GM12878 (cell line): ENCODE measurements around the gene SKA3. TPM values are rescaled to one million over a fixed set of nuclear protein-coding genes. Genes with fewer than 3 reads are reported as not detected.

Source experiments
- ATAC-seq: fragments of 200-7000 bp; cut with Tn5 transposase; 3 replicates; pipeline ENCODE4 v1.9.1; 2020; ENCODE audit warnings: mild to moderate bottlenecking, moderate library complexity
- BruUV-seq: library from RNA; stranded (reverse); fragments of 400-500 nt; replicated peaks from 2 replicates; lab custom pipeline; 2021; lab: Mats Ljungman, UMichigan
- CTCF ChIA-PET: fragments of 300-600 bp; sonication (Branson Sonifier 250); formaldehyde crosslinking; extraction: SDS; loops from one replicate; lab custom pipeline; 2021; ENCODE audit warnings: inconsistent platforms; lab: Yijun Ruan, JAX
- POLR2A ChIA-PET: fragments of 350-600 bp; formaldehyde crosslinking; extraction: SDS; loops from one replicate; lab custom pipeline; 2021; ENCODE audit warnings: inconsistent platforms; lab: Charles Lee
- RAD21 ChIA-PET: fragments of 300-600 bp; sonication (Branson Sonifier 250); formaldehyde crosslinking; loops from one replicate; lab custom pipeline; 2023; ENCODE audit warnings: antibody characterized with exemption; ENCODE audit not compliant: unreplicated experiment; lab: Charles Lee
- SMC1A ChIA-PET: fragments of 300-600 bp; sonication (Branson Sonifier 250); formaldehyde crosslinking; loops from one replicate; lab custom pipeline; 2023; ENCODE audit not compliant: unreplicated experiment, uncharacterized antibody; lab: Charles Lee
- DNase-seq: peaks from one replicate; pipeline ENCODE4 v3.0.0-alpha.2; 2011; ENCODE audit warnings: low read depth, low spot score
- FAIRE-seq: peaks from 3 replicates; lab custom pipeline; 2011; peaks lifted over from hg19 to GRCh38; lab: Jason Lieb, UNC
- H2AFZ ChIP-seq: 2 replicates; pipeline ENCODE4 v1.6.0; 2011; ENCODE audit warnings: low read depth, low read length, control low read depth; ENCODE audit not compliant: control insufficient read depth
- H3K27ac ChIP-seq: 2 replicates; pipeline ENCODE4 v1.5.1; 2011; ENCODE audit warnings: control low read depth; ENCODE audit not compliant: control insufficient read depth, insufficient read depth
- H3K27me3 ChIP-seq, 2 experiments: replicated peaks in 1 of 2; 2 replicates each; pipeline versions ENCODE4 v1.6.0 to v1.6.1; 2011; ENCODE audit warnings: low read length in 1 of 2; ENCODE audit not compliant: control insufficient read depth in 2 of 2, insufficient read depth in 2 of 2
- H3K36me3 ChIP-seq, 2 experiments: 2 replicates each; pipeline ENCODE4 v1.5.1; 2011; ENCODE audit warnings: low read length in 1 of 2; ENCODE audit not compliant: control insufficient read depth in 2 of 2, insufficient read depth in 2 of 2
- H3K4me1 ChIP-seq: 2 replicates; pipeline ENCODE4 v1.6.1; 2011; ENCODE audit warnings: mild to moderate bottlenecking, low read length, moderate library complexity, mixed read lengths; ENCODE audit not compliant: control insufficient read depth, insufficient read depth
- H3K4me2 ChIP-seq: 2 replicates; pipeline ENCODE4 v1.6.0; 2011; ENCODE audit warnings: control low read depth; ENCODE audit not compliant: control insufficient read depth, insufficient read depth
- H3K4me3 ChIP-seq: fragments of 200-600 bp; sonication (generic); 2 replicates; pipeline ENCODE4 v1.5.1; 2016
- H3K79me2 ChIP-seq: 2 replicates; pipeline ENCODE4 v1.6.0; 2011; ENCODE audit warnings: low read length; ENCODE audit not compliant: control insufficient read depth, insufficient read depth
- H3K9ac ChIP-seq: 2 replicates; pipeline ENCODE4 v1.8.0; 2011; ENCODE audit warnings: low read length, control low read depth, mixed read lengths; ENCODE audit not compliant: control insufficient read depth, insufficient read depth
- H3K9me3 ChIP-seq: replicated peaks from 3 replicates; pipeline ENCODE4 v1.5.1; 2011; ENCODE audit warnings: mild to moderate bottlenecking, low read length; ENCODE audit not compliant: control insufficient read depth, insufficient read depth
- H4K20me1 ChIP-seq: 2 replicates; pipeline ENCODE4 v1.6.0; 2011; ENCODE audit not compliant: control insufficient read depth, insufficient read depth
- BACH1 ChIP-seq: fragments of 450-650 bp; IDR thresholded peaks from 2 replicates; pipeline ENCODE4 v1.6.1; 2017; ENCODE audit warnings: mild to moderate bottlenecking, borderline replicate concordance
- E2F4 ChIP-seq: IDR thresholded peaks from 2 replicates; pipeline ENCODE4 v1.6.1; 2012; ENCODE audit warnings: low read depth, low read length, improper control_type of control experiment
- EGR1 ChIP-seq, 2 experiments: IDR thresholded peaks; 1 replicate in 1 of 2; 2 replicates in 1 of 2; pipeline ENCODE4 v1.6.1; 2011 to 2012; ENCODE audit warnings: low read depth in 2 of 2, low read length in 2 of 2, borderline replicate concordance in 1 of 2, mild to moderate bottlenecking in 1 of 2, moderate library complexity in 1 of 2
- HCFC1 ChIP-seq: fragments of 150-350 bp; IDR thresholded peaks from 2 replicates; pipeline ENCODE4 v1.6.1; 2014; ENCODE audit warnings: low read length
- KLF5 ChIP-seq: fragments of 450-650 bp; IDR thresholded peaks from 2 replicates; pipeline ENCODE4 v1.6.1; 2014; ENCODE audit warnings: mild to moderate bottlenecking; ENCODE audit not compliant: partially characterized antibody
- NR2C1 ChIP-seq: fragments of 450-650 bp; IDR thresholded peaks from 2 replicates; pipeline ENCODE4 v1.6.1; 2017; ENCODE audit warnings: antibody characterized with exemption, mild to moderate bottlenecking, moderate library complexity
- NRF1 ChIP-seq: conservative IDR thresholded peaks from 2 replicates; pipeline ENCODE4 v1.6.1; 2011; ENCODE audit warnings: mild to moderate bottlenecking, low read depth, low read length, improper control_type of control experiment
- PAX5 ChIP-seq: IDR thresholded peaks from 2 replicates; pipeline ENCODE4 v1.6.1; 2011; ENCODE audit warnings: low read depth, low read length, borderline replicate concordance
- POLR2A ChIP-seq: IDR thresholded peaks from 2 replicates; pipeline ENCODE4 v1.6.1; 2011; ENCODE audit warnings: low read depth, mild to moderate bottlenecking, low read length
- POLR2AphosphoS5 ChIP-seq: IDR thresholded peaks from 2 replicates; pipeline ENCODE4 v1.6.1; 2011; ENCODE audit warnings: mild to moderate bottlenecking, low read length, inconsistent platforms
- TBL1XR1 ChIP-seq: IDR thresholded peaks from 2 replicates; pipeline ENCODE4 v1.6.1; 2012; ENCODE audit warnings: low read depth, low read length, improper control_type of control experiment
- TCF12 ChIP-seq: IDR thresholded peaks from 2 replicates; pipeline ENCODE4 v1.6.1; 2011; ENCODE audit warnings: low read depth, mild to moderate bottlenecking, low read length
- WRNIP1 ChIP-seq: IDR thresholded peaks from 2 replicates; pipeline ENCODE4 v1.6.1; 2011; ENCODE audit warnings: low read depth, low read length, improper control_type of control experiment, borderline replicate concordance
- WGBS: methylation state at CpG from one replicate; pipeline ENCODE4 v1.1.6; 2016; ENCODE audit warnings: low lambda C conversion rate; ENCODE audit not compliant: insufficient replicate concordance, insufficient coverage; ENCODE audit errors: missing lambda C conversion rate; 5-methylcytosine and 5-hydroxymethylcytosine counted together
- in situ Hi-C: fragments of 300-500 bp; cut with MboI; formaldehyde crosslinking; loops from 9 replicates; pipeline ENCODE4 v1.14.3; 2018; ENCODE audit warnings: mixed read lengths
- intact Hi-C: fragments of 100-400 bp; cut with micrococcal nuclease; formaldehyde crosslinking; loops from one replicate; pipeline ENCODE4 v1.14.2; 2022; ENCODE audit not compliant: unreplicated experiment
- polyA plus RNA-seq, 11 experiments: library from polyadenylated mRNA; depleted of rRNA in 4 of 11; unstranded in 6 of 11; stranded (reverse) in 5 of 11; fragments of >200 nt; fragmentation: Nextera tagmentation in 4 of 11; fragmentation: Illumina TruSeq in 1 of 11; extraction: Ambion mirVana in 4 of 11; extraction: Trizol in 1 of 11; gene quantifications; 1 replicate in 1 of 11; 2 replicates in 10 of 11; pipeline versions ENCODE4 v1.2.1 to v1.2.3, GENCODE V29; 2011 to 2016; ENCODE audit warnings: inconsistent platforms in 2 of 11, missing spikeins in 2 of 11, low read depth in 1 of 11
- total RNA-seq, 4 experiments: library from RNA; depleted of rRNA in 3 of 4; stranded (reverse); fragments of >200 nt in 3 of 4; fragmentation: Illumina TruSeq in 1 of 4; extraction: Trizol in 1 of 4; gene quantifications; 2 replicates each; pipeline versions ENCODE4 v1.2.1 to v1.2.3, GENCODE V29; 2013 to 2021
- TF ChIP-seq, protein P1 (sequence below): fragments of 450-650 bp; IDR thresholded peaks from 2 replicates; pipeline ENCODE4 v1.6.1; 2014; ENCODE audit warnings: mild to moderate bottlenecking
- TF ChIP-seq, protein P2 (sequence below): IDR thresholded peaks from 2 replicates; pipeline ENCODE4 v1.6.1; 2011; ENCODE audit warnings: mild to moderate bottlenecking, low read depth, low read length, moderate library complexity; ENCODE audit not compliant: insufficient replicate concordance

SKA3 gene
- total and polyA plus RNA-seq, 10 of the 15 experiments (the other 5 are each of a cell fraction or from before 2014, with no cell fraction given) = 13.5 to 69.7 (median 26.3) TPM

DNA sequence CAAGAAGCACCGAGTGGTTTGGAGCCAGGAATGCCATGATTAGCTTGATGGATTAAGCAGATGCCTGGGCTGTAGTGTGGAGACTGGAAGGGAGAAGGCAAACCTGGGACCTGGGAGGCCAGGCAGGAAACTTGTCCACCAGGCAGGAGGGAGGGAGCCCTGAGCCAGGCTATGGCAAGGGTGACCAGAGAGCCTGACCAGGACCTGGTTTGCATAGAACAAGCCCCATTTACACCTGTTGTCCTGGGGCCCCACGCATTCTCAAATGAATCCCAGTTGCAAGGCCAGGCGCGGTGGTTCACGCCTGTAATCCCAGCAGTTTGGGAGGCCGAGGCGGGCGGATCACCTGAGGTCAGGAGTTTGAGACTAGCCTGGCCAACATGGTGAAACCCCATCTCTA, 64.8 kb downstream of the SKA3 start:
- Histone ChIP-seq H2AFZ (no peak overlapping the region), H3K4me2 (no peak overlapping the region), H3K79me2 (no peaks in the 10 kb centered on the region), H3K27me3 (no peaks in the 10 kb centered on the region), H3K27ac (no peak overlapping the region), H3K36me3 (no peaks in the 10 kb centered on the region), H3K9ac (no peak overlapping the region), H3K4me3 (no peak overlapping the region), H4K20me1 (no peaks in the 10 kb centered on the region), H3K4me1 (no peaks in the 10 kb centered on the region), H3K9me3 (no peaks in the 10 kb centered on the region)
- BruUV-seq = no TSS peak
- in situ Hi-C loops (loop anchor here (5.0 to 25.0 kb wide), 3 partner anchors 71 to 1676 kb away; no protein-coding TSS in a partner anchor), intact Hi-C loops (loop anchor here (5.0 to 10.0 kb wide), 2 partner anchors 169 to 183 kb away; no protein-coding TSS in a partner anchor)
- DNase-seq (no peak), ATAC-seq (no peak), FAIRE-seq (no peak)
- 68% methylated on average over 8 of the region's 8 CpGs for WGBS
- ChIA-PET POLR2A (no interaction called here), RAD21 (interaction anchor here (0.7 kb wide), 1 partner anchor 66 kb away, joined by 3 read pairs; the partner anchor contains the start of gene MRPL57), CTCF (interaction anchor here (0.6 to 3.5 kb wide), 13 partner anchors 23 to 1676 kb away, joined by 3 to 14 read pairs (median 3); partner anchors contain the start of genes MRPL57 and SKA3), SMC1A (interaction anchor here (1.2 to 1.5 kb wide), 2 partner anchors 9 to 69 kb away, joined by 4 read pairs; no protein-coding TSS in a partner anchor)
- TF ChIP-seq PAX5 (no peak), HCFC1 (no peak), TCF12 (no peak), NR2C1 (no peak), TBL1XR1 (no peak), E2F4 (no peak), NRF1 (no peak), EGR1 (IDR thresholded peaks at IDR 0.05; ENCODE audit: borderline replicate concordance in 1 of 2, low read depth in 2 of 2, low read length in 2 of 2) (no peak), BACH1 (no peak), POLR2AphosphoS5 (no peak), KLF5 (no peak), WRNIP1 (no peak), POLR2A (no peak)
- TF ChIP-seq, protein P1, sequence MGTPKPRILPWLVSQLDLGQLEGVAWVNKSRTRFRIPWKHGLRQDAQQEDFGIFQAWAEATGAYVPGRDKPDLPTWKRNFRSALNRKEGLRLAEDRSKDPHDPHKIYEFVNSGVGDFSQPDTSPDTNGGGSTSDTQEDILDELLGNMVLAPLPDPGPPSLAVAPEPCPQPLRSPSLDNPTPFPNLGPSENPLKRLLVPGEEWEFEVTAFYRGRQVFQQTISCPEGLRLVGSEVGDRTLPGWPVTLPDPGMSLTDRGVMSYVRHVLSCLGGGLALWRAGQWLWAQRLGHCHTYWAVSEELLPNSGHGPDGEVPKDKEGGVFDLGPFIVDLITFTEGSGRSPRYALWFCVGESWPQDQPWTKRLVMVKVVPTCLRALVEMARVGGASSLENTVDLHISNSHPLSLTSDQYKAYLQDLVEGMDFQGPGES = no peak
- TF ChIP-seq, protein P2, sequence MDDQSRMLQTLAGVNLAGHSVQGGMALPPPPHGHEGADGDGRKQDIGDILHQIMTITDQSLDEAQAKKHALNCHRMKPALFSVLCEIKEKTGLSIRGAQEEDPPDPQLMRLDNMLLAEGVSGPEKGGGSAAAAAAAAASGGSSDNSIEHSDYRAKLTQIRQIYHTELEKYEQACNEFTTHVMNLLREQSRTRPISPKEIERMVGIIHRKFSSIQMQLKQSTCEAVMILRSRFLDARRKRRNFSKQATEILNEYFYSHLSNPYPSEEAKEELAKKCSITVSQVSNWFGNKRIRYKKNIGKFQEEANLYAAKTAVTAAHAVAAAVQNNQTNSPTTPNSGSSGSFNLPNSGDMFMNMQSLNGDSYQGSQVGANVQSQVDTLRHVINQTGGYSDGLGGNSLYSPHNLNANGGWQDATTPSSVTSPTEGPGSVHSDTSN = no peak
